Vagina (tissue), 2 donors: Measurements from ENCODE around the gene HHIPL2. TPM values are rescaled to one million over a fixed set of nuclear protein-coding genes. Genes with fewer than 3 reads are reported as not detected.
A peak's percentile ranks its signal among the peaks of the same experiment; 100 is the strongest.

Experiments
- DNase-seq, 2 donors: peaks; one replicate each; pipeline ENCODE4 v3.0.0-alpha.2; 2017; ENCODE audit errors: extremely low spot score in 2 of 2
- H3K27ac ChIP-seq: fragments of 200-600 bp; sonication (generic); one replicate; pipeline ENCODE4 v1.5.1; 2019
- H3K27me3 ChIP-seq: fragments of 200-600 bp; sonication (generic); one replicate; pipeline ENCODE4 v1.5.1; 2019
- H3K36me3 ChIP-seq, 2 donors: fragments of 200-600 bp; sonication (generic); one replicate each; pipeline ENCODE4 v1.5.1; 2017 to 2019
- H3K4me1 ChIP-seq: fragments of 200-600 bp; sonication (generic); one replicate; pipeline ENCODE4 v1.5.1; 2019
- H3K4me3 ChIP-seq, 2 donors: fragments of 200-600 bp; sonication (generic); 1 replicate in 1 of 2; 2 replicates in 1 of 2; pipeline ENCODE4 v1.5.1; 2016 to 2019
- H3K9me3 ChIP-seq: fragments of 200-600 bp; sonication (generic); one replicate; pipeline ENCODE4 v1.5.1; 2019
- POLR2A ChIP-seq, 2 donors: fragments of 450-650 bp; IDR thresholded peaks; one replicate each; pipeline ENCODE4 v1.6.1; 2017; ENCODE audit warnings: antibody characterized with exemption in 2 of 2, mild to moderate bottlenecking in 2 of 2, moderate library complexity in 2 of 2
- POLR2AphosphoS5 ChIP-seq, 2 donors: sonication (generic); formaldehyde crosslinking; IDR thresholded peaks; one replicate each; pipeline ENCODE4 v1.9.0; 2017; ENCODE audit warnings: antibody characterized with exemption in 2 of 2, mild to moderate bottlenecking in 2 of 2, low read depth in 1 of 2; ENCODE audit not compliant: insufficient read depth in 1 of 2
- intact Hi-C: fragments of 100-400 bp; cut with DNase I; formaldehyde crosslinking; loops from one replicate; pipeline ENCODE4 v1.15.1; 2023
- total RNA-seq: library from RNA; depleted of rRNA; stranded (reverse); fragments of >200 nt; gene quantifications from one replicate; pipeline ENCODE4 v1.2.3, GENCODE V29; 2016
- TF ChIP-seq, protein P1 (sequence below), 3 experiments: fragments of 450-650 bp in 2 of 3; fragments of 200-600 bp in 1 of 3; sonication (generic) in 1 of 3; IDR thresholded peaks; one replicate each; pipeline ENCODE4 v1.5.1; 2017 to 2019; ENCODE audit warnings: antibody characterized with exemption in 3 of 3, mild to moderate bottlenecking in 2 of 3, moderate library complexity in 2 of 3

Gene HHIPL2
- total RNA-seq, 1 donor from 2014 or later: not detected

- H3K4me3 ChIP-seq: peak within 1 kb of the TSS; percentile 58 to 75
- intact Hi-C loops: no loop called here
- H3K27me3 ChIP-seq: no peaks in the 10 kb centered on the region
- peaks cover 28% of the 10 kb centered on the region for H3K4me1 ChIP-seq
- H3K9me3 ChIP-seq: no peaks in the 10 kb centered on the region
- peak in 1 of 2 donors; percentile 89 for DNase-seq
- H3K27ac ChIP-seq: peak within 1 kb of the TSS; percentile 84
- no peak for TF ChIP-seq POLR2A (IDR thresholded peaks at IDR 0.05)
- peak; percentile 73 to 80 for TF ChIP-seq POLR2AphosphoS5 (IDR thresholded peaks at IDR 0.05; ENCODE audit: insufficient read depth in 1 of 2, low read depth in 1 of 2)
- H3K36me3 ChIP-seq: peaks cover 0 to 10% of the 10 kb centered on the region in 2 donors
Observed at GRCh38 chr1:222589462-222590302, 41.8 kb upstream of the HHIPL2 start, which contains the start of gene TAF1A. TAF1A (minus strand) TSS chr1:222589933.

DNA sequence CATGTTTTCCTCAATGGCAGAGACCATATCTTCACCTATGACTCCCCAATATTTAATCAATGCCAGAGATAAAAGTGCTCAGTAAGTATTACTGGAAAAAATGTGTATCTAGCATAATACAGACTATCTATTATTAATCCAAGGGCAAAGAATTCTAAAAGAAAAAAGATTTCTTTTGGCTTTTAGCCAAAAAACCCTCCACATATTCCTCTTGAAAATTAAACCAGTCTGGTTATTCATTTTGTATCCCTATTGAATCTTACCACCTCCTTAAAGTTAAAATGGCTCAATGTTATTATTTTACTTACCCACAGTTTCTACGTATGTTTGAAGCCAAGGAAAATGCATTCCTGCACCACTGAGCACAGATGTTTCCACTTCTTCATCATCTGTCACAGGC is 40.2 kb upstream of the HHIPL2 start:
- Histone ChIP-seq H3K4me3 (no peak overlapping the region), H3K9me3 (no peaks in the 10 kb centered on the region), H3K36me3 (peaks cover 0 to 14% of the 10 kb centered on the region in 2 donors), H3K27me3 (no peaks in the 10 kb centered on the region), H3K27ac (no peak overlapping the region), H3K4me1 (peaks cover 28% of the 10 kb centered on the region)
- intact Hi-C loops: no loop called here
- TF ChIP-seq POLR2A (IDR thresholded peaks at IDR 0.05) (no peak), POLR2AphosphoS5 (IDR thresholded peaks at IDR 0.05; ENCODE audit: insufficient read depth in 1 of 2, low read depth in 1 of 2) (no peak)
- TF ChIP-seq, protein P1, sequence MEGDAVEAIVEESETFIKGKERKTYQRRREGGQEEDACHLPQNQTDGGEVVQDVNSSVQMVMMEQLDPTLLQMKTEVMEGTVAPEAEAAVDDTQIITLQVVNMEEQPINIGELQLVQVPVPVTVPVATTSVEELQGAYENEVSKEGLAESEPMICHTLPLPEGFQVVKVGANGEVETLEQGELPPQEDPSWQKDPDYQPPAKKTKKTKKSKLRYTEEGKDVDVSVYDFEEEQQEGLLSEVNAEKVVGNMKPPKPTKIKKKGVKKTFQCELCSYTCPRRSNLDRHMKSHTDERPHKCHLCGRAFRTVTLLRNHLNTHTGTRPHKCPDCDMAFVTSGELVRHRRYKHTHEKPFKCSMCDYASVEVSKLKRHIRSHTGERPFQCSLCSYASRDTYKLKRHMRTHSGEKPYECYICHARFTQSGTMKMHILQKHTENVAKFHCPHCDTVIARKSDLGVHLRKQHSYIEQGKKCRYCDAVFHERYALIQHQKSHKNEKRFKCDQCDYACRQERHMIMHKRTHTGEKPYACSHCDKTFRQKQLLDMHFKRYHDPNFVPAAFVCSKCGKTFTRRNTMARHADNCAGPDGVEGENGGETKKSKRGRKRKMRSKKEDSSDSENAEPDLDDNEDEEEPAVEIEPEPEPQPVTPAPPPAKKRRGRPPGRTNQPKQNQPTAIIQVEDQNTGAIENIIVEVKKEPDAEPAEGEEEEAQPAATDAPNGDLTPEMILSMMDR (IDR thresholded peaks at IDR 0.05): no peak
- no peak for DNase-seq

DNA sequence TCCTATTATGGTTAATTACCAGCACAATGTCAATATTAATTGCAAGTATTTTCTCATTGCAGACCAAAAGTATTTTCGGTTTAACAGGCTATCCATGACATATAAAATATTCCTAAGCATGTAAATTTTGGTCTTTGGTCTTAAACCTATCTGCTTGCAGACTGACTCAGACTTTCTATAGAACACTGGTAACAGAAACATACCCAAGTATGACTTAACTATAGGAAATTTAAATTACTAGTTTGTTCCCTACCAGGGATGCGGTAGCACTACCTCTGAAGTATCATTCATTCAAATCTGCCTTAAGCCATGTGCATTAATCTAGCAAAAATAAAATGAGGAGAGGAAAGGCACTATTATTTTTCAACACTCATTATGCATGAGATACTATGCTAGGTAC is 38.9 kb upstream of the HHIPL2 start:
- Histone ChIP-seq H3K4me1 (peaks cover 28% of the 10 kb centered on the region), H3K9me3 (no peaks in the 10 kb centered on the region), H3K27ac (no peak overlapping the region), H3K4me3 (no peak overlapping the region), H3K27me3 (no peaks in the 10 kb centered on the region), H3K36me3 (peaks cover 0 to 14% of the 10 kb centered on the region in 2 donors)
- no peak for DNase-seq
- no peak for TF ChIP-seq POLR2A (IDR thresholded peaks at IDR 0.05)
- TF ChIP-seq, protein P1 (IDR thresholded peaks at IDR 0.05): no peak
- no peak for TF ChIP-seq POLR2AphosphoS5 (IDR thresholded peaks at IDR 0.05; ENCODE audit: insufficient read depth in 1 of 2, low read depth in 1 of 2)
- intact Hi-C loops: no loop called here

- TF ChIP-seq, protein P1 (IDR thresholded peaks at IDR 0.05): no peak
- TF ChIP-seq POLR2AphosphoS5 (IDR thresholded peaks at IDR 0.05; ENCODE audit: insufficient read depth in 1 of 2, low read depth in 1 of 2): no peak
- TF ChIP-seq POLR2A (IDR thresholded peaks at IDR 0.05): no peak
- Histone ChIP-seq H3K4me1 (peaks cover 7% of the 10 kb centered on the region), H3K36me3 (peaks cover 0 to 14% of the 10 kb centered on the region in 2 donors), H3K27ac (no peak overlapping the region), H3K9me3 (no peaks in the 10 kb centered on the region), H3K4me3 (no peak overlapping the region), H3K27me3 (no peaks in the 10 kb centered on the region)
- no peak for DNase-seq
- intact Hi-C loops: no loop called here
Observed at GRCh38 chr1:222583079-222583478, 35.2 kb upstream of the HHIPL2 start.

DNA sequence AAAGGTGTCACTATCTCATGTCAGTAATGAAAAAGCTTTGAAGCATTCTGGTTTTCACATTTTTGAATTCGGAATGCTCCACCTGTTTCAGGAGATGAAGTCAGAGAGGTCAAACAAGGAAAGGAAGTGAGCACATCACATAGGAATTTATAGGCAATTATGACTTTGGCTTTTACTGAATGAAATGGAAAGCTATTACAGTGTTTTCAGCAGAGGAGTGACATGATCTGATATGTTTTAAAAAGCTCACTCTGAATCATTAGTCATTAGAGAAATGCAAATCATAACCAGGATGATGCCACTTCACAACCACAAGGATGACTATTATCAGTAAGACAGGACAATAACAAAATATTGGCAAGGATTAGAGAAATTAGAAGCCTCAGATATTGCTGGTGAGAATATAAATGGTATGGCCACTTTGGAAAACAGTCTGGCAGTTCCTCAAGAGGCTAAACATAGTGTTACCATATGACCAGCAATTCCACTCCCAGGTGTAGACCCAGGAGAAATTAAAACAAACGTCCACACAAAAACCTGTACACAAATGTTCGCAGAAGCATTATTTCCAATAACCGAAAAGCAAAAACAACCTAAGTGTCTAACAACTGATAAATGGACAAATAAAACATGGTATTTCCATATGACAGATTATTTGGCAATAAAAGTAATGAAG is 34.3 kb upstream of the HHIPL2 start:
- intact Hi-C loops: no loop called here
- TF ChIP-seq, protein P1 (IDR thresholded peaks at IDR 0.05): no peak
- TF ChIP-seq POLR2A (IDR thresholded peaks at IDR 0.05): no peak
- TF ChIP-seq POLR2AphosphoS5 (IDR thresholded peaks at IDR 0.05; ENCODE audit: insufficient read depth in 1 of 2, low read depth in 1 of 2): no peak
- H3K27ac ChIP-seq: no peak overlapping the region
- H3K9me3 ChIP-seq: no peaks in the 10 kb centered on the region
- DNase-seq: no peak
- H3K4me1 ChIP-seq: no peaks in the 10 kb centered on the region
- peaks cover 0 to 9% of the 10 kb centered on the region in 2 donors for H3K36me3 ChIP-seq
- H3K27me3 ChIP-seq: no peaks in the 10 kb centered on the region
- no peak overlapping the region for H3K4me3 ChIP-seq
